ENCODE data around the gene HBP1. TPM values are rescaled to one million over a fixed set of nuclear protein-coding genes. Genes with fewer than 3 reads are reported as not detected.

HBP1 gene
- total RNA-seq (10 to 100 TPM; 40.0 to 64.7 (median 53.7) TPM), polyA plus RNA-seq (39.4 TPM)
- long read RNA-seq, donor 1, transcript HBP1-208 (11 exons, 2,704 nt): major isoform, 28 of 59 reads
- long read RNA-seq, donor 1, transcript HBP1-201 (11 exons, 2,829 nt): minor isoform, 12 of 59 reads
- long read RNA-seq, donor 1, partial matches to known transcripts: 11 of 59 reads
- long read RNA-seq, donor 1, other reads (novel, unspliced or antisense): 7 of 59 reads
- long read RNA-seq, donor 2, transcript HBP1-208 (11 exons, 2,704 nt): minor isoform, 8 of 33 reads
- long read RNA-seq, donor 2, transcript HBP1-201 (11 exons, 2,829 nt): major isoform, 10 of 33 reads
- long read RNA-seq, donor 2, partial matches to known transcripts: 8 of 33 reads
- long read RNA-seq, donor 2, other reads (novel, unspliced or antisense): 7 of 33 reads
- long read RNA-seq, donor 3, transcript HBP1-201 (11 exons, 2,829 nt): minor isoform, 19 of 78 reads
- long read RNA-seq, donor 3, transcript HBP1-208 (11 exons, 2,704 nt): major isoform, 34 of 78 reads
- long read RNA-seq, donor 3, partial matches to known transcripts: 12 of 78 reads
- long read RNA-seq, donor 3, other reads (novel, unspliced or antisense): 13 of 78 reads
- long read RNA-seq, donor 4, transcript HBP1-208 (11 exons, 2,704 nt): major isoform, 19 of 40 reads
- long read RNA-seq, donor 4, transcript HBP1-201 (11 exons, 2,829 nt): minor isoform, 8 of 40 reads
- long read RNA-seq, donor 4, partial matches to known transcripts: 9 of 40 reads
- long read RNA-seq, donor 4, other reads (novel, unspliced or antisense): 4 of 40 reads

DNA sequence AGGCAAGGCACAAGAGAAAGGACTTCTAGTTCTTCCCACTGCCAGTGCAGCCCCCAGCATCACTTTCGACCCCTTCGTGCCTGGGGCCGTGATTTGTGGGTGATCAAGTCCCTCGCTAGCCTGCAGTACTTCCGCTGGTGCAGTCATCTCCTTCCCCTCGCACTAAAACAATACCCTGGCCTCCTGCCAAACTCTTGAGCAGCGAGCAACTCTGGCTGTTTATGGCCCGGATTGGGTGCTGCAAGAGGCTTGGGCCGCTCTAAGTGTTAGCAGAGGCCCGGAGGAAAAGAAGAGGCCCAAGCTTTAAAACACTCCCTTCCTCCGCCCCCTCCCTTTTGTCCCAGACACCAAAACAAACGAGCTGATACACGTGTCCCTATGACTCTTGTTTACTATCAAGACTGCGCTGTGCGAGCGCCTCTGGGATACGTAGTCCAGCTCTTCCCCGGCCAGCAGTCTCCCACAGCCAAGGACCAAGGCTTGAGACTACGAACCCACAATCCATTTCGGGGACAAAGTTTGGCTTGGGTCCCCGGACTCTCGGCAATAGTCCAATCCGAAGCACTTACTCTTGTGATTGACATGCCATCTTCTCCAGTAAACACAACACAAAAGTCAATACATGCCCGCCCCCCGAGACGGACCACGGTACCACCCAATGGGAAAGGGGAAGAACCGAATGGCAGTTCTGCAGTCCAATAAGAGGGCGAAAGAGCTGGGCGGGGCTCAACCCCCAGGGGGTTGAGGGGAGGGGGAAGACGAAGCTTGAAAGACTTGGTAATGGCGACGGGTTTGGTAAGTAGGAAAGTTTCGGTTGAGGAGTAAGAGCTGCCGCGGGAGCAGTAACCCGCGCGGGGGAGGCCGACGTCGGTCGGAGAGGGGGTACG, at the start of gene HBP1:
TSS of gene HBP1 (plus strand) at position 771 of the 887 bp plus-strand sequence. CDS start 10,891 bp downstream, outside the sequence.
- intact Hi-C loops (cut with DNase I): no loop called here
- peak within 1 kb of the TSS; percentile 86 for H3K4me3 ChIP-seq (ENCODE audit: low read length)
- peak within 1 kb of the TSS; percentile 100 for H3K27ac ChIP-seq (ENCODE audit: low read length)
- ATAC-seq (peak; percentile 95 to 96), DNase-seq (peak; percentile 99)
- H3K9me3 ChIP-seq (ENCODE audit: control insufficient read depth, low read length): no peaks in the 10 kb centered on the region
- peaks cover 5% of the 10 kb centered on the region for H3K4me1 ChIP-seq (ENCODE audit: control insufficient read depth, insufficient read depth, low read length)
- under 1% methylated on average over 44 of the region's 44 CpGs for WGBS
- no peaks in the 10 kb centered on the region for H3K27me3 ChIP-seq (ENCODE audit: control insufficient read depth, insufficient read depth)

DNA sequence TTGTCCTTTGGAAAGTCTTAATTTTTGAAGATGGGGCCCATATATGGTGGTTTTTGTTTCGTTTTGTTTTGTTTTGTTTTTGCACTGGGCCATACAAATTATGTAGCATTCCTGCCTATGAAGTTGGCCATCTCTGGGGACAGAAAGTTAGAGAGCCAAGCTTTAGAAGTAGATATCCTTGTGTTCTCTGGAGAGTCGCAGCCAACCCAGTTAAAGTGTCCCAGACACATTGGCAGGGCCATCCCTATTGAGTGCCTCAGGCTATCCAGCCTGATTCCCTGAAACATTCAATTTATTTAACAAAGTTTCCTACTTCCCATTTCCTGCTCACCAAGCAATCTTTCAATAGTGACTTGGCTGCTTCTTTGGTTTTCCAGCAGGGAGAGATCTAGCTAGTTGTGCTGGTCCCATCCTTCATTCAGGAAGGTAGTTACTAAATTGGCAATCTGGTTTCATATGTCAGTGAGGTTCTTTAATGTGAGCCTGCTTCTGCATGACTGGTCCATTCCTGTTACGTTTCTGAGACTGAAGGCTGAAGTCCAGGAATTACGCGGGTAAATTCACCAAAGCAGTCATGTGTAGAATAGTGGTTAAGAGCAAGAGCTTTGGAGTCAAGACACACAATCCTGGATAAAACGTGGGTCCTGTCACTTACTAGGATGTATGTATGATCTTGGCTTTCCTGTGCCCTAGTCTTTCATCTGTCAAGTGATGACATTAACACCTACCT, 49.3 kb upstream of the HBP1 start:
- intact Hi-C loops (cut with DNase I): no loop called here
- H3K4me1 ChIP-seq (ENCODE audit: control insufficient read depth, insufficient read depth, low read length): peaks cover 4% of the 10 kb centered on the region
- ATAC-seq: peak; percentile 45 to 51

DNA sequence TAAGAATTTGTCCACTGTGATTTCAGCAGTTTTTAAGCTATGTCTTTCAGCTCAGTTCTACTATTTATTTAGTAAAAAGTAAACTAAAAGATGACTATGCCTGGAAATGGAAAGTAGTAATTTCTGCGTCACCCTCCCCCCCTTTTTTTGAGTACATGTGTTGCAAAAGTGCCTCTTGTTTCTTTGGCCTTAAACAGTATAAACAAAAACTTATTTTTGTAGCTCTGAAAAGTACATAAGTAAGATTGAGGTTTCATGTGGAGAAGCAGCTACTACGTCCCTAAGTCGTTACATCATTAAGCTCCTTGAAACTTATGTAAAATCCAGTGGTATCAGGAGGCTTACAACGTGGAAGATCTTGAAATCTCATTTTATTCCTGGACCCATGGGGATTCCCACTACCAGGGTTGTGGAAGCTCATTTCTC, 46.3 kb upstream of the HBP1 start:
- Histone ChIP-seq H3K9me3 (ENCODE audit: control insufficient read depth, low read length) (no peaks in the 10 kb centered on the region), H3K4me1 (ENCODE audit: control insufficient read depth, insufficient read depth, low read length) (peaks cover 4% of the 10 kb centered on the region), H3K27me3 (ENCODE audit: control insufficient read depth, insufficient read depth) (no peaks in the 10 kb centered on the region), H3K27ac (ENCODE audit: low read length) (no peak overlapping the region), H3K4me3 (ENCODE audit: low read length) (no peak overlapping the region)
- intact Hi-C loops (cut with DNase I): no loop called here
- WGBS: 31% methylated on average over 4 of the region's 4 CpGs
- DNase-seq (no peak), ATAC-seq (no peak)

More for the DNA sequence above, 49.3 kb upstream of the HBP1 start:
- H3K27ac ChIP-seq (ENCODE audit: low read length): no peak overlapping the region
- DNase-seq: no peak
- no peaks in the 10 kb centered on the region for H3K27me3 ChIP-seq (ENCODE audit: control insufficient read depth, insufficient read depth)
- H3K9me3 ChIP-seq (ENCODE audit: control insufficient read depth, low read length): no peaks in the 10 kb centered on the region
- no peak overlapping the region for H3K4me3 ChIP-seq (ENCODE audit: low read length)
- 86% methylated on average over 6 of the region's 6 CpGs for WGBS

GRCh38 chr7:107123392-107123791, 45.4 kb upstream of the HBP1 start:
- H3K4me3 ChIP-seq (ENCODE audit: low read length): no peak overlapping the region
- H3K27me3 ChIP-seq (ENCODE audit: control insufficient read depth, insufficient read depth): no peaks in the 10 kb centered on the region
- DNase-seq: no peak
- intact Hi-C loops (cut with DNase I): no loop called here
- 97% methylated on average over 4 of the region's 4 CpGs for WGBS
- no peaks in the 10 kb centered on the region for H3K9me3 ChIP-seq (ENCODE audit: control insufficient read depth, low read length)
- peaks cover 4% of the 10 kb centered on the region for H3K4me1 ChIP-seq (ENCODE audit: control insufficient read depth, insufficient read depth, low read length)
- no peak for ATAC-seq
- H3K27ac ChIP-seq (ENCODE audit: low read length): no peak overlapping the region

- no peak for DNase-seq
- intact Hi-C loops (cut with DNase I): no loop called here
- 82% methylated on average over 5 of the region's 5 CpGs for WGBS
These were observed 43.3 kb upstream of the HBP1 start for GRCh38 chr7:107125475-107125874.

DNA sequence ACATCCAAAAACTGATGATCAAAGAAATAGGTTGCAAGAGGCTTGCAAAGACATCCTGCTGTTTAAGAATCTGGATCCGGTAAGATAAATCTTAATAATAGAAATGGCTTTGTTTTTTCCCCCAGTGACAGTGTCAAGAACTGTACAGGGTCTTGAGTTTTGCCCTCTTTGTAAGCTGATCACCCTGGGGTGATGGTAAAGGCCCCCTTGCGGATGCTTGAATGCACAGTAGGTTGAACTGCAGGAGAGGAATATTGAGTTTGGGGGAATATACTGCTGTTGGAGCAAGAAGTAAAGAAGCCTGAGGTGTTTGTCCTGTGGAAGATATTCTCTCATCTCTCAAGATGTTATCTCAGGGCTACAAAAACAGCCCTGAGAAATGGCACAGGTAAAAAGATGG, 40.6 kb upstream of the HBP1 start:
- no peaks in the 10 kb centered on the region for H3K27me3 ChIP-seq (ENCODE audit: control insufficient read depth, insufficient read depth)
- no peak overlapping the region for H3K4me3 ChIP-seq (ENCODE audit: low read length)
- H3K27ac ChIP-seq (ENCODE audit: low read length): no peak overlapping the region
- H3K9me3 ChIP-seq (ENCODE audit: control insufficient read depth, low read length): no peaks in the 10 kb centered on the region
- H3K4me1 ChIP-seq (ENCODE audit: control insufficient read depth, insufficient read depth, low read length): no peaks in the 10 kb centered on the region
- intact Hi-C loops (cut with DNase I): no loop called here
- DNase-seq: no peak
- WGBS: 90% methylated on average over 2 of the region's 2 CpGs
- no peak for ATAC-seq

More at GRCh38 chr7:107125475-107125874, 43.3 kb upstream of the HBP1 start:
- Histone ChIP-seq H3K27ac (ENCODE audit: low read length) (no peak overlapping the region), H3K4me3 (ENCODE audit: low read length) (no peak overlapping the region), H3K9me3 (ENCODE audit: control insufficient read depth, low read length) (no peaks in the 10 kb centered on the region), H3K4me1 (ENCODE audit: control insufficient read depth, insufficient read depth, low read length) (no peaks in the 10 kb centered on the region), H3K27me3 (ENCODE audit: control insufficient read depth, insufficient read depth) (no peaks in the 10 kb centered on the region)
- ATAC-seq: no peak

- Histone ChIP-seq H3K4me3 (ENCODE audit: low read length) (no peak overlapping the region), H3K27me3 (ENCODE audit: control insufficient read depth, insufficient read depth) (no peaks in the 10 kb centered on the region), H3K9me3 (ENCODE audit: control insufficient read depth, low read length) (no peaks in the 10 kb centered on the region), H3K27ac (ENCODE audit: low read length) (no peak overlapping the region), H3K4me1 (ENCODE audit: control insufficient read depth, insufficient read depth, low read length) (no peaks in the 10 kb centered on the region)
- ATAC-seq (no peak), DNase-seq (no peak)
- intact Hi-C loops (cut with DNase I): no loop called here
- 94% methylated on average over 3 of the region's 3 CpGs for whole genome bisulfite sequencing
These were observed 40.1 kb upstream of the HBP1 start for GRCh38 chr7:107128748-107129147.

DNA sequence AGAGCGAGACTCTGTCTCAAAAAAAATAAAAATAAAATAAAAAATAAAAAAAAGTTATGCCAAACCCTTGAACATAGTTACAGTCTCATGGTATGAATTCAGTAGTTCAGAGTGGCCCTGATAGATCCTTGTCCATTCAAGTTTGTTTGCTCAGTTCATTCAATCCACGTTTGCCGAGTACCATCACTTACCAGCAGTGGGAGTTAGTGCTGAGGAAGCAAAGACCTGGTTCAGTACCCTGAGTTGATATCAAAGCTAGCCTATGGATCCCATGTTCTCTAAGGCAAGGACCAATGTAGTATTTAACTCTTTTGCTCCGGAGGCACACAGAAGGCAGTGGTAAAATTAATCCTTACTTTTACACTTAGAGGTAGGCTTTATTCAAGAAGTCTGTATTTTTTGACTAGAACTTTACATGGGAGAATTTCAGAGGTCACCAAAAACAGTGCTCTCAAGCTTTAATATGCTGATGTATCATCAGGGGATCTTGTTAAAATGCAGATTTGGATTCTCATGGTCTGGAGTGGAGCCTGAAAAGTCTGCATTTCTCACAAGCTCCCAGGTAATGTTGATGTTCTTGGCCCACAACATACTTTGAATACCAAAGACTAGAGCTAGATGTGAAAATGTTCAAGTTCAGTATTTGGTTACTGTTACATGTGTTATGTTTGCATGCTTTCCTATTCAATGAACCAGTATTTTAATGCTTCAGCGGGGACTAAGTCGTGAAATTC, 38.1 kb upstream of the HBP1 start:
- no peaks in the 10 kb centered on the region for H3K27me3 ChIP-seq (ENCODE audit: control insufficient read depth, insufficient read depth)
- H3K4me1 ChIP-seq (ENCODE audit: control insufficient read depth, insufficient read depth, low read length): no peaks in the 10 kb centered on the region
- no peak overlapping the region for H3K27ac ChIP-seq (ENCODE audit: low read length)
- DNase-seq (no peak), ATAC-seq (no peak)
- H3K4me3 ChIP-seq (ENCODE audit: low read length): no peak overlapping the region
- 72% methylated on average over 6 of the region's 6 CpGs for WGBS
- H3K9me3 ChIP-seq (ENCODE audit: control insufficient read depth, low read length): no peaks in the 10 kb centered on the region
- intact Hi-C loops (cut with DNase I): no loop called here

GRCh38 chr7:107133396-107133795, 35.4 kb upstream of the HBP1 start:
- no peak for DNase-seq
- Histone ChIP-seq H3K9me3 (ENCODE audit: control insufficient read depth, low read length) (no peaks in the 10 kb centered on the region), H3K4me3 (ENCODE audit: low read length) (no peak overlapping the region), H3K27me3 (ENCODE audit: control insufficient read depth, insufficient read depth) (no peaks in the 10 kb centered on the region), H3K4me1 (ENCODE audit: control insufficient read depth, insufficient read depth, low read length) (no peaks in the 10 kb centered on the region), H3K27ac (ENCODE audit: low read length) (no peak overlapping the region)
- ATAC-seq: no peak
- WGBS: 61% methylated on average over 2 of the region's 2 CpGs
- intact Hi-C loops (cut with DNase I): no loop called here
